ENCODE results near the gene TBX2.

The TBX2 gene

GRCh38 chr17:61409301-61410112 lies 9.9 kb downstream of the TBX2 start:
- H3K27me3 ChIP-seq (ENCODE audit: insufficient read depth, low read depth), result no peaks in the 10 kb centered on the region
- H3K4me3 ChIP-seq (IDR thresholded peaks at IDR 0.05; ENCODE audit: insufficient read depth, low read depth, low read length), result no peak overlapping the region
- TF ChIP-seq, protein P1, sequence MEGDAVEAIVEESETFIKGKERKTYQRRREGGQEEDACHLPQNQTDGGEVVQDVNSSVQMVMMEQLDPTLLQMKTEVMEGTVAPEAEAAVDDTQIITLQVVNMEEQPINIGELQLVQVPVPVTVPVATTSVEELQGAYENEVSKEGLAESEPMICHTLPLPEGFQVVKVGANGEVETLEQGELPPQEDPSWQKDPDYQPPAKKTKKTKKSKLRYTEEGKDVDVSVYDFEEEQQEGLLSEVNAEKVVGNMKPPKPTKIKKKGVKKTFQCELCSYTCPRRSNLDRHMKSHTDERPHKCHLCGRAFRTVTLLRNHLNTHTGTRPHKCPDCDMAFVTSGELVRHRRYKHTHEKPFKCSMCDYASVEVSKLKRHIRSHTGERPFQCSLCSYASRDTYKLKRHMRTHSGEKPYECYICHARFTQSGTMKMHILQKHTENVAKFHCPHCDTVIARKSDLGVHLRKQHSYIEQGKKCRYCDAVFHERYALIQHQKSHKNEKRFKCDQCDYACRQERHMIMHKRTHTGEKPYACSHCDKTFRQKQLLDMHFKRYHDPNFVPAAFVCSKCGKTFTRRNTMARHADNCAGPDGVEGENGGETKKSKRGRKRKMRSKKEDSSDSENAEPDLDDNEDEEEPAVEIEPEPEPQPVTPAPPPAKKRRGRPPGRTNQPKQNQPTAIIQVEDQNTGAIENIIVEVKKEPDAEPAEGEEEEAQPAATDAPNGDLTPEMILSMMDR (conservative IDR thresholded peaks at IDR 0.05; ENCODE audit: low read depth, low read length), result peak; percentile 12; the same call in 1 of the 2 replicates
- peaks cover 4% of the 10 kb centered on the region for H3K4me1 ChIP-seq (ENCODE audit: low read depth, poor library complexity, severe bottlenecking)
- H2AFZ ChIP-seq (ENCODE audit: low read depth), result peak overlapping the region; percentile 93
- H3K4me2 ChIP-seq, result peak overlapping the region; percentile 99
- H3K9ac ChIP-seq, result peak overlapping the region; percentile 60; the same call in 1 of the 2 replicates
- H3K79me2 ChIP-seq (ENCODE audit: insufficient read depth, low read depth), result no peaks in the 10 kb centered on the region
- H3K27ac ChIP-seq, result 0 out of 2 replicates have a peak overlapping the region, but pooled peaks have one; percentile 22
- H3K36me3 ChIP-seq (ENCODE audit: insufficient read depth), result no peaks in the 10 kb centered on the region
- no peaks in the 10 kb centered on the region for H4K20me1 ChIP-seq (ENCODE audit: insufficient read depth)

DNA sequence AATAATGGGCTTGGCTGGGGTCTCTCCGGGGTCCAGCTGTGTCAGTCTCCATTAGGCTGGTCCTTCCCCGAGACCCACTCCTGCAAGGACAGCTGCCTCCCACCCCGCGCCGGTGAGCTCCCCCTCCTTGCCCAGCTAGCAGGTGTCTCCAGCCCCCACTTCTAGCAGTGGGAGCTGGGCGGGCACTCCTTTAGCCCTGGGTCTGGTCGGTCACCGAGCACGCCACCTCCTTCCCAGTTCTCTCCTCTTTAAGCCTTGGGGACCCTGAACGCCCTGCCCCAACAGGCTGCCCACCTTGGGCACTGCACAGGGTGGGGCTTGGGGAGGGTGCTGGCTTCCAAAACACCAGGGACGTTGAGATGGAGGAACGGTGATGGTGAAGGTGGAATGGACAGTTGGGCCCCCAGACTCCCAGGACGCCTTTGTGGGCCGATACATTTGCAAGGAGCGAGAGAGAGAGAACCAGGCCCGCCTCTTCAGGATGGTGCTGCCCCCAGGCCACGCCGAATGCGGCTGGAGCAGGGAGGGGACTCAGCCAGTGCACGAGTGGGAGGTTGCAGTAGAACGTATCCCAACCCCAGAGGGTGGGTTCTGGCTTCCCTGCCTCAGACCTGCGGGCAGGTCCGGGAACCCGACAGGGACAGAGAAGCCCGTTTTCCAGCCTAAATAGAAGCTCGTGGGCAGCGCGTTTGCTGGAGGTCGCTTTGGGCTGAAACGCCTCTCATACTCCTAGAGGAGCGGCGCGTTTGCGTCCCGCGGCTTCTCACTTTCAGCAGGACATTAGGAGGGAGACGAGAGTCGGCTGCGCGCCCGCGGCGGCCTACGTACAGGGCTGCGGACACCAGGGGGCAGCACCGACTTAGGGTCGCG lies 10.7 kb downstream of the TBX2 start:
- Histone ChIP-seq H3K79me2 (ENCODE audit: insufficient read depth, low read depth) (no peaks in the 10 kb centered on the region), H3K36me3 (ENCODE audit: insufficient read depth) (no peaks in the 10 kb centered on the region), H3K4me2 (peak overlapping the region; percentile 29; the same call in 1 of the 2 replicates), H3K27ac (no peak overlapping the region), H3K9ac (no peak overlapping the region), H3K27me3 (ENCODE audit: insufficient read depth, low read depth) (no peaks in the 10 kb centered on the region), H2AFZ (ENCODE audit: low read depth) (no peak overlapping the region), H3K4me3 (IDR thresholded peaks at IDR 0.05; ENCODE audit: insufficient read depth, low read depth, low read length) (no peak overlapping the region), H3K4me1 (ENCODE audit: low read depth, poor library complexity, severe bottlenecking) (peaks cover 4% of the 10 kb centered on the region), H4K20me1 (ENCODE audit: insufficient read depth) (no peaks in the 10 kb centered on the region)
- TF ChIP-seq, protein P1 (conservative IDR thresholded peaks at IDR 0.05; ENCODE audit: low read depth, low read length), result peak; percentile 32; the same call in 1 of the 2 replicates

DNA sequence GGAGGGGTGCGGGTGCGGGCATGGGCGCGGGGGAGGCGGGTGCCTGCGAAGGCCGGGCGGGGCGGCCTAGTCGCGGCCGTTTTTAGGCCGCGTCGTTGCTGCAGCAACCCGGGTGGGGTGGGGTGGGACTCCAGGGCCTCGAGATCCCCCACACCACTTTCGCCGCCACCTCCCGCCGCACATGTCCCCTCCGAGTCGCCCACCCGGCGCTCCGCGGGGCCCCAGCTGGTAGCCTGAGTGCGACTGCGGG lies 11.3 kb downstream of the TBX2 start:
- Histone ChIP-seq H4K20me1 (ENCODE audit: insufficient read depth) (no peaks in the 10 kb centered on the region), H3K27me3 (ENCODE audit: insufficient read depth, low read depth) (no peaks in the 10 kb centered on the region), H3K36me3 (ENCODE audit: insufficient read depth) (no peaks in the 10 kb centered on the region), H2AFZ (ENCODE audit: low read depth) (peak overlapping the region; percentile 74; the same call in 1 of the 2 replicates), H3K27ac (no peak overlapping the region), H3K79me2 (ENCODE audit: insufficient read depth, low read depth) (no peaks in the 10 kb centered on the region), H3K9ac (no peak overlapping the region; the same call in 1 of the 2 replicates), H3K4me1 (ENCODE audit: low read depth, poor library complexity, severe bottlenecking) (peaks cover 4% of the 10 kb centered on the region), H3K4me3 (IDR thresholded peaks at IDR 0.05; ENCODE audit: insufficient read depth, low read depth, low read length) (no peak overlapping the region), H3K4me2 (no peak overlapping the region; the same call in 1 of the 2 replicates)
- TF ChIP-seq, protein P1 (conservative IDR thresholded peaks at IDR 0.05; ENCODE audit: low read depth, low read length), result no peak

DNA sequence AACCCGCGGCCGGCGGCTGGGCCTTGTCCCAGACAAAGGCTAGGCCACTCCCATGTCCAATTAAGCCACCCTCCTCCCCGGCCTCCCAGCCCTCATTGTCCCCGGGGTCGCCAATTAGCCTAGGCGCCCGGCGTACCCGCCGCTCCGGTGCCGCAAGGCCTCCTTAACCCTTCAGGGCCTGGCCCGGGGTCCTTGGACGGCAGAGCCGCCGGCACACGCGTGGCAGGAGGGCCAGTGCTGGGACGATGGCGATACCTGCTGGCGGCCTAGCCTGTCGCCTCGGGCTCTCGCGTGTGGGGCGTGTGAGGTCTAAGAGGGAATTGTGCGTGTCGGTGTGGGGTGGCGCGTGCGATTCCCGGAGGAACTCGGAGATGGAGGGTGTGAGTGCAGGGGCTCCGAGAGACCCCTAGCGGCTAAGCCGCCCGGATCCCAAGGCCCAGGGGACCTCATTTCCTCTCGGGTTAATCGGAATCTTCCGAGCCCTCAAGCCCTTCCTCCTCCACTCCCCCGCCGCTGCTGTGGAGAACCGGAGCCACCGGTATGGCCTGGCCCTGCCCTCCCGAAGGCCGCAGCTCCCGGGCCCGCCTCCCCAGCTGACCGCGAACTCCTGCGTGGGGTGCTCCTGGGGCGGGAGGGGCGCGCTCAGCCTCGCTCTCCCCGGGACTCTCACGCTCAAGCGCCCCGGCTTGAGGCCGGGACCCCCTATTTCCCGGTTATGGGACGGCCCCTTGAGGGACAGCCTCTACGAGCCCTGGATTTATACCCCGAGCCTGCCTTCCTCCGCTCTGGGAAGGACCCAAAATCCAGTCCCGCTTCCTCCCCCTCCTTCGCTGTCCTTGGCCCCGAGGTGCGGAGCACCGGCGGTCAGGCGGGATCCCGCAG lies 11.9 kb downstream of the TBX2 start:
- no peaks in the 10 kb centered on the region for H3K27me3 ChIP-seq (ENCODE audit: insufficient read depth, low read depth)
- H3K4me3 ChIP-seq (IDR thresholded peaks at IDR 0.05; ENCODE audit: insufficient read depth, low read depth, low read length), result peak overlapping the region; percentile 33
- H3K79me2 ChIP-seq (ENCODE audit: insufficient read depth, low read depth), result no peaks in the 10 kb centered on the region
- TF ChIP-seq, protein P1 (conservative IDR thresholded peaks at IDR 0.05; ENCODE audit: low read depth, low read length), result no peak
- peaks cover 4% of the 10 kb centered on the region for H3K4me1 ChIP-seq (ENCODE audit: low read depth, poor library complexity, severe bottlenecking)
- H3K27ac ChIP-seq, result no peak overlapping the region
- H3K4me2 ChIP-seq, result peak overlapping the region; percentile 99
- H4K20me1 ChIP-seq (ENCODE audit: insufficient read depth), result no peaks in the 10 kb centered on the region
- H3K36me3 ChIP-seq (ENCODE audit: insufficient read depth), result no peaks in the 10 kb centered on the region
- H3K9ac ChIP-seq, result peak overlapping the region; percentile 70
- H2AFZ ChIP-seq (ENCODE audit: low read depth), result peak overlapping the region; percentile 74
